Bronchial epithelial cell (primary cell): ENCODE data around the gene CHD9. TPM values are rescaled to one million over a fixed set of nuclear protein-coding genes. Genes with fewer than 3 reads are reported as not detected.

Source experiments
- DNase-seq: peaks from one replicate; pipeline ENCODE4 v3.0.0-alpha.2; 2010; ENCODE audit warnings: low read depth
- FAIRE-seq: peaks from 2 replicates; lab custom pipeline; 2011; peaks lifted over from hg19 to GRCh38; lab: Jason Lieb, UNC
- H3K27me3 ChIP-seq: 2 replicates; pipeline ENCODE4 v1.5.1; 2011; ENCODE audit warnings: low read length; ENCODE audit not compliant: control insufficient read depth, insufficient read depth
- H3K36me3 ChIP-seq: 2 replicates; pipeline ENCODE4 v1.5.1; 2011; ENCODE audit warnings: low read length; ENCODE audit not compliant: control insufficient read depth, insufficient read depth
- H3K4me3 ChIP-seq: 2 replicates; pipeline ENCODE4 v1.5.1; 2011; ENCODE audit warnings: mild to moderate bottlenecking, low read depth, low read length, control low read depth
- total RNA-seq: library from RNA; depleted of rRNA; stranded (reverse); fragments of >200 nt; gene quantifications from 2 replicates; pipeline ENCODE4 v1.2.1, GENCODE V29; 2014
- TF ChIP-seq, protein P1 (sequence below): IDR thresholded peaks from 2 replicates; pipeline ENCODE4 v1.5.1; 2011; ENCODE audit warnings: mild to moderate bottlenecking, moderate library complexity, low read length, control low read depth, inconsistent platforms; ENCODE audit not compliant: insufficient read depth, severe bottlenecking

Gene CHD9
- total RNA-seq, 1 donor from 2014 or later = 35.3 TPM

DNA sequence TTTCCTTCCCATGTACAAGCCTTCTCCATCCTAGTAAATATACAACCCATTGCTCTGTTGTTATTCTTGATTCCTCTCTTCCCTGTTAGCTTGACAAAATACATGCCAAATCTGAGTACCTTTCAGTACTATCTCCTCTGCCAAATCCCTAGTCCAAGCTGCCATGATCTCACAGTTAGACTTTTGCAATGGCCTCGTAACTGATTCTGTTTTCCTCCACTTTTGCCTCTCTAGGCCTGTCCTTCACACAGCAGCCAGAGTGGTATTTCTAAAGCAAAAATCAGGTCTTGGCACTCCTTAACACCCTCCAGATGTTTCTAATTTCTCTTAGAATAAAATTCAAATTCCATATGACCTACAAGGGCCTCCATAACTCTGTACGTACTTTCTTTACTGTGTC lies 226.5 kb downstream of the CHD9 start:
- FAIRE-seq (no peak), DNase-seq (no peak)
- Histone ChIP-seq H3K27me3 (no peaks in the 10 kb centered on the region), H3K36me3 (peaks cover 1% of the 10 kb centered on the region), H3K4me3 (no peak overlapping the region)
- TF ChIP-seq, protein P1, sequence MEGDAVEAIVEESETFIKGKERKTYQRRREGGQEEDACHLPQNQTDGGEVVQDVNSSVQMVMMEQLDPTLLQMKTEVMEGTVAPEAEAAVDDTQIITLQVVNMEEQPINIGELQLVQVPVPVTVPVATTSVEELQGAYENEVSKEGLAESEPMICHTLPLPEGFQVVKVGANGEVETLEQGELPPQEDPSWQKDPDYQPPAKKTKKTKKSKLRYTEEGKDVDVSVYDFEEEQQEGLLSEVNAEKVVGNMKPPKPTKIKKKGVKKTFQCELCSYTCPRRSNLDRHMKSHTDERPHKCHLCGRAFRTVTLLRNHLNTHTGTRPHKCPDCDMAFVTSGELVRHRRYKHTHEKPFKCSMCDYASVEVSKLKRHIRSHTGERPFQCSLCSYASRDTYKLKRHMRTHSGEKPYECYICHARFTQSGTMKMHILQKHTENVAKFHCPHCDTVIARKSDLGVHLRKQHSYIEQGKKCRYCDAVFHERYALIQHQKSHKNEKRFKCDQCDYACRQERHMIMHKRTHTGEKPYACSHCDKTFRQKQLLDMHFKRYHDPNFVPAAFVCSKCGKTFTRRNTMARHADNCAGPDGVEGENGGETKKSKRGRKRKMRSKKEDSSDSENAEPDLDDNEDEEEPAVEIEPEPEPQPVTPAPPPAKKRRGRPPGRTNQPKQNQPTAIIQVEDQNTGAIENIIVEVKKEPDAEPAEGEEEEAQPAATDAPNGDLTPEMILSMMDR = no peak

GRCh38 chr16:53281859-53282258 lies 227.1 kb downstream of the CHD9 start:
- no peaks in the 10 kb centered on the region for H3K27me3 ChIP-seq
- DNase-seq (no peak), FAIRE-seq (no peak)
- TF ChIP-seq, protein P1 = no peak
- H3K4me3 ChIP-seq = no peak overlapping the region
- H3K36me3 ChIP-seq = peaks cover 4% of the 10 kb centered on the region

DNA sequence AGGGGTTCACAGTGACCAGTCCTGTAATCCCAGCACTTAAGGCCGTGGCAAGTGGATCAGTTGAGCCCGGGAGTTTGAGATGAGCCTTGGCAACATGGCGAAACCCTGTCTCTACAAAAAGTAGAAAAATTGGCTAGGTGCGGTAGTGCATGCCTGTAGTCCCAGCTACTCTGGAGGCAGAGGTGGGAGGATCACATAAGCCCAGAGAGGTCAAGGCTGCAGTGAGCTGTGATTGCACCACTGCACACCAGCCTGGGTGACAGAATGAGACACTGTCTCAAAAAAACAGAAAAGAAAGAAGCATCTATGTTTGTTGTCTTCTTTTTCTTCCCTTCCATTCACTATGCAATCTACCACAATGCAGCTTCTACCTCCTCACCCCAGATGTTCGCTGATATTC lies 227.5 kb downstream of the CHD9 start:
- H3K4me3 ChIP-seq = no peak overlapping the region
- peaks cover 6% of the 10 kb centered on the region for H3K36me3 ChIP-seq
- FAIRE-seq = no peak
- TF ChIP-seq, protein P1 = no peak
- no peaks in the 10 kb centered on the region for H3K27me3 ChIP-seq
- no peak for DNase-seq

GRCh38 chr16:53282975-53283946 lies 228.5 kb downstream of the CHD9 start:
- FAIRE-seq (peak; percentile 52), DNase-seq (peak; percentile 55)
- TF ChIP-seq, protein P1 = peak; percentile 61
- H3K36me3 ChIP-seq = peaks cover 8% of the 10 kb centered on the region
- H3K4me3 ChIP-seq = no peak overlapping the region
- no peaks in the 10 kb centered on the region for H3K27me3 ChIP-seq

DNA sequence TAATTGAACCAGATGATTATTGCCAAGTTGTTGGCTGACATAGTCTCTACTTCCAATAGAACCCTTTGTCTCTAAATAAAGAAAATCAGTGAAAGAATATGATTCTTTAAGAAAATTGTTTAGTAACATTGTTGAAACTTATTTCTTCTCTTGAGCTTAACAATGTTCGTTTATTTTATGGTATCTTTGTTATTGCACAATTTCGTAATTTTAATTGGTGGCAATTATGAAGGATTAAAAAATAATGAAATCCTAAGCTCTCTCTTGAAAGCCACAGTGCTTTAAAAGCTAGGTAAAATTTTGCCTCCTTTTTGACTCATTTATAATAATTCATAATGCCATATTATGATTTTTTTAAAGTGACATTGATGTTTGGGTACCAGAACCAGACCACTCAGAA lies 230.4 kb downstream of the CHD9 start:
- FAIRE-seq (no peak), DNase-seq (no peak)
- TF ChIP-seq, protein P1 = no peak
- peaks cover 10% of the 10 kb centered on the region for H3K36me3 ChIP-seq
- H3K4me3 ChIP-seq = no peak overlapping the region
- H3K27me3 ChIP-seq = no peaks in the 10 kb centered on the region
